RKO (cell line): Measurements from ENCODE around the gene ILK.

ENCODE experiments used
- DNase-seq: peaks from one replicate; pipeline ENCODE4 v3.0.0-alpha.2; 2016; ENCODE audit warnings: low spot score

Gene ILK

DNA sequence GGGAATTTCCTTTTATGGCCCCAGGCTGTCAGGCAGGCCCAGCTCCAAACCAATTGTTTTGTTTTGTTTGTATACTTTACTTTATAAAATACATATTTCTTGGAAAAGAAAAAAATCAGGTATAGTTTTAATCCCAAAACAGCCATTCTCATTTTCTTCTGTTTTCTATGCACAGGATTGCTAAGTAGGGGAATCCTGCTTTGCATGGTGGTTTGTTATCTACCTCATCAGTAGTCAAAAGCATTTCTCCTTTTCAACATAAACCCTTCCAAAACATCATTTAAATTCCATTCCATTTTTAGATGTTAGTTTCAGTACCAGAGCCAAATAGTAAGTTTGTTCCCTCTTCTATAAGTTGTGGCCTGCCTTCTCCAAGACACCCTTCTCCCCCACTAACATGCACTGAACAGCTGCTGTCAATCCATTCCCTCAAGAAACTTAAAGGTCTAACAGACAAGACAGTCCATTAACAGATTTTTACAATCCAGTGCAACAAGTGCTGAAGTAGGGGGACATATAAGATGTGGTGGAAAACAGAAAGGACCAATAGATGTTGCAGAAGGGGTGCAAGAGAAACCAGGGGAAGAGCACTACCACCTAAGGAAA, 3.7 kb downstream of the ILK start:
- no peak for DNase-seq

DNA sequence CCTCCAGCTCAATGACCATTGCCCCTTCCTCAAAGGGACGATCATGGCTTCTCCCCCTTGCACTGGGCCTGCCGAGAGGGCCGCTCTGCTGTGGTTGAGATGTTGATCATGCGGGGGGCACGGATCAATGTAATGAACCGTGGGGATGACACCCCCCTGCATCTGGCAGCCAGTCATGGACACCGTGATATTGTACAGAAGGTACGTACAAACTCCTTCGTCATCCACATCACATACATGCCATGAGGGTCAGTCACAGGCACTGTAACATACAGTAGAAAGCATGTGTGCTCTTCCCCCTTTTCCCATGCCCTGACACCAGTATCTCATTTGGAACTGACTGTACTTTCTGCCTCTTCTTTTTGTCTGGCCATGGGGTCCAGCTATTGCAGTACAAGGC, 4.4 kb downstream of the ILK start:
- DNase-seq = no peak

DNA sequence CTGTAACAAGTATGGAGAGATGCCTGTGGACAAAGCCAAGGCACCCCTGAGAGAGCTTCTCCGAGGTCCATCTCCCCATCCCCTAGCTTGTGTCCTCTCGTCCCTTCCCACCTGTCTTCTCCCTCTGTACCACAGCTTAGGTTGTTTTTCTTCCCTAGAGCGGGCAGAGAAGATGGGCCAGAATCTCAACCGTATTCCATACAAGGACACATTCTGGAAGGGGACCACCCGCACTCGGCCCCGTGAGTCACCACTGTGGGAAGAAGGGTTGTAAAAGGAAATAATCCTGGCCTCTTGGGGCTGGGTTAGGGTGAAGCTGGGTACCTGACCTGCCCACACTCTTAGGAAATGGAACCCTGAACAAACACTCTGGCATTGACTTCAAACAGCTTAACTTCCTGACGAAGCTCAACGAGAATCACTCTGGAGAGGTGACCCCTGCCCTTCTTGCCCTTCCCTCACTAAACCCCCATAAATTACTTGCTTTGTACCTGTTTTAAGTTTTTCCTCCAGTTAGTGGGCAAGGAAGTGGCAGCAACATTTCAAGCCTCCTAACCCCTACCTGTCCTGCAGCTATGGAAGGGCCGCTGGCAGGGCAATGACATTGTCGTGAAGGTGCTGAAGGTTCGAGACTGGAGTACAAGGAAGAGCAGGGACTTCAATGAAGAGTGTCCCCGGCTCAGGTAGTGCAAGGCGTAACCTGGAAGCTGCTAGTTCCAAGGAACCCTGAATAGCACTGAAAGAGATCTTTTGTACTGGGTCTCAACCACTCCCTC, 5.3 kb downstream of the ILK start:
- DNase-seq = no peak

DNA sequence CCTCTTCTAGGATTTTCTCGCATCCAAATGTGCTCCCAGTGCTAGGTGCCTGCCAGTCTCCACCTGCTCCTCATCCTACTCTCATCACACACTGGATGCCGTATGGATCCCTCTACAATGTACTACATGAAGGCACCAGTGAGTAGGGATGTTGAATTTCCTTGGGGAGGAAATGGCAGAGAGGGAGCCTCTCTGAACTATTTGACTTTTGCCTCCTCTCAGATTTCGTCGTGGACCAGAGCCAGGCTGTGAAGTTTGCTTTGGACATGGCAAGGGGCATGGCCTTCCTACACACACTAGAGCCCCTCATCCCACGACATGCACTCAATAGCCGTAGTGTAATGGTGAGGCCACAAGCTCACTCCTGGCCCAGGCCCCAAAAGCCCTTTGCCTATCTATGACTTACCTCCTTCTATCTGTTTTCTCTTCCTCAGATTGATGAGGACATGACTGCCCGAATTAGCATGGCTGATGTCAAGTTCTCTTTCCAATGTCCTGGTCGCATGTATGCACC, 6.0 kb downstream of the ILK start:
- DNase-seq = no peak

DNA sequence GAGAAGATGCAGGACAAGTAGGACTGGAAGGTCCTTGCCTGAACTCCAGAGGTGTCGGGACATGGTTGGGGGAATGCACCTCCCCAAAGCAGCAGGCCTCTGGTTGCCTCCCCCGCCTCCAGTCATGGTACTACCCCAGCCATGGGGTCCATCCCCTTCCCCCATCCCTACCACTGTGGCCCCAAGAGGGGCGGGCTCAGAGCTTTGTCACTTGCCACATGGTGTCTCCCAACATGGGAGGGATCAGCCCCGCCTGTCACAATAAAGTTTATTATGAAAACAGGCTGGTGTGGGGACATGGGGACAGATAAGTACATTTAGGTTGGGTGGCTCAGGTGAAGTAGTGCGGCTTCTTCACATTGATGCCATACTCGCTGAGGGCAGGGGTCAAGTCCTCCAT, 7.0 kb downstream of the ILK start:
- no peak for DNase-seq

DNA sequence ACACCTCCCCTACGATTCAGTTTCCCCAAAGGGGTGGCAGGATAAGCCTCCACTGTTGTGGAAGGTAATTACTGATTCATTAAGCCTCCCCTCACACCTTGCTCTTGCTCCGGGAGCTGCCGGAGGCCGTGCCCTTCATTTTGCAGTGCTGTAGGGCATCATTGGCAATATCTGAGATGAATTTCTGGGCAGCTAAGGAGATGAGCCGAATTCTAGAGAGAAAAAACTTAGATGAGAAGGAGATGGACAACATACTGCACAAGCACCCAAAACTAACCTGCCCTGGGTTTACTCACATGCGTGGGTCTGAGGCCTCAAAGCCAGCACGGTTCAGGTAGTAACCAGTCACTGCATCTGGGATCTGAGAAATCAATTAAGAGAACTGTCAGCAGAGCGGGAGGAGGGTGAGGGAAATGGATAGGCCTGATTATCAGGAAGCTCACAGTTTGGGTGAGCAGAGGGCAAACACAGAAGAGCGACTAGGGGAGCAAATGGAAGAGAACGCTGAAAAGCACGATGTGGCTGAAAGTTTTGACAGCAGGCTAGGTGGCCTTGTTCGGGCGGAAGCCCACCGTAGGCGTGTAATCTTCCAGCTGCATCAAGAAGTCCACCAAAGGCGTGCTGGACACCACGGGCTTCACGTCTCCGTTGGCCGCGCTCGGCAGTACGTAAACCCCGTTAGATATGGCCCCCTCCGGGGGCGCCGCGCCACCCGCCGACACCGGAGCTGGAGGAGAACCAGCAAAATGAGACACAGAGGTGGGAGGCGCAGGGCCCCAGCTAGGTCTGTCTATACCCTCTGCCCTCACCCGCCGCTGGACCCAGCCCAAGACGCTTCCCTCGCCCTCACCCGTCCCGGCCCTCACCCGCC, 7.8 kb downstream of the ILK start:
- peak; percentile 47 for DNase-seq

DNA sequence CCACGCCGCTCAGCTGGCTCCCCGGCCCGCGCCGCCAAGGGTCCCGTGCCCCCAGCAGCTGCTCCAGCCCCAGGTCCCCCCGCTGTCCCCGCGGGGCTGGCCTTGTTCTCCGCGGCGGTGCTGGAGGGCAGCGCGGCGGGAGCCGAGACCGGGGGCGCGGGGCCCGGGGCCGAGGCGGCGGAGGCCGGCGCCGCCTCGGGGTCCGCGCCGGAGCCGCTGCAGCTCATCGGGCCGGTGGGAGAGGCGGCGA, 8.3 kb downstream of the ILK start:
- no peak for DNase-seq

DNA sequence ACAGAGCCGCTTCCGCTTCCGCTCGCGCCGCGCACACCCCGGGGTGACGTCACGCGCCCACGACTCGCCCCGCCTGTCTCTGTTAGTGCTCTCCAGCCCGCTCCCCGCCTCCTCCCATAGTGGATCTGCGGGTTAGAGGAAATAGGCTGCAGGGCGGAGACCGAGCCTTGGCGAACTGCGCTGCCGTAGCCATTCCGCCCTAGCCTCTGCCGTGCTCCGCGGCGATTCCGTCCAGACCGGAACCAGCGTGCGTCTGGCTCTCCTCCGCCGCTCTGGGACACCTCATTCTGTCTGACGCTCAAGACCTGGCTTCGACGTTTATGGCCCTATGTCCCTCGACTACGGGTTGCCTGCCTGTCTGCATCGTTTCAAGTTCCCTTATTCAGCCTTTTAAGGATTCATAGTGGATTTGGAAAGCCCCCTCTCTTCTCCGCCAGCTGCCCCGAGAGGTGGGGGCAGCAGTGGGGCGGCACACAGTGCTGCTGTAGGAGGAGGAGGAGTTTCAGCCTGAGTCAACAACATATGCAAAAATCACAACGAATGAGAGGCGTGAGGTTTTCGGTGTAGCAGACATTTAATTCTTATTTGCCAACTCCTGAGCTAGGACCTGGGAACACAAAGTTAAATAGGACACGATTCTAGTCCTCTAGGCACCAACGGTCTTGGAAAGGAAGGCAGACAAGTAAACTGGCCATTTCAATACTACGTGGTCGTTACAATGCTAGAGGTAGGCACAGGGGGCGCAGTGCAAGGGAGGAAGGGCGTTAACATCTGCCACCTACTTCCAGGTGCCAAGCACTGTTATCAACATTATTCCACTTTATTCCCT, 8.9 kb downstream of the ILK start, which contains the start of gene TAF10:
TAF10 (minus strand) TSS at position 4 of the 829 bp plus-strand sequence. CDS start 27 bp downstream, outside the sequence.
- peak; percentile 94 for DNase-seq

DNA sequence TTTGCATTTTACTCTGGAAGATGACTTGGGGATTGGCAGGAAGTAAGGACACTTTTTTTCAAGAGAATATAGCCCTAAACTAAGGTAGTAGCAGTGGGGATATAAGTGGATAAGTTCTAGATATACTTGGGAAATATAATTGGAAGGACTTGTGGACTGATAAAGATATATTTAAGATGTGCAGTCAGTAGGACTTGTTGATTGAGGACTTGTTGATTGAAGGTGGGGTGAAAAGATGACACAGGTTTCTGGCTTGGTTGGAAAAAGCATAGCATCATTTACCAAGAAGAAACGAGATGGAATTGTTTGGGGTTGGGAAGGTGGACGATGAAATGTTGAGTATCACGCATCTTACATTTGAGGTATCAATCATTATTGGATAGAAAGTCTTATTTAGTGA, 9.9 kb downstream of the ILK start:
- no peak for DNase-seq

DNA sequence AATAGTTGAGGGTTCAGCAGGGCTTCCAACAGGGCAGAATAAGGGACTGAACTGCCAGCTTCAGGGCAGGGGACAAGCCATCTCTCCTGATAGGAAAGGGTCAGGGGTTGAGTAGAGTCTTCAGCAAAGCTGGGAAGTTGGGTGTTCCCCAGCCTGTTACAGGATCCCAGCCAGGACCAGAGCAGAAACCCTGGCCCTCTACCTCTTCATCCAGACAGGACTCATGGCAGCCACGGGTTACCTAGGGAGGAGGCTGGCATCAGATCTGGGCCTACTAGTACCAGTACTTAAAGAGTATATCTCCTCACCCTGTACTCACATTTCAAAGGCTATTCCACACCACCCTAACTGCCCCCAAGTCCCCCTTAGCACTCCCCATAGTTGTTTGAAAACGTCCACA, 10.9 kb downstream of the ILK start:
- no peak for DNase-seq

DNA sequence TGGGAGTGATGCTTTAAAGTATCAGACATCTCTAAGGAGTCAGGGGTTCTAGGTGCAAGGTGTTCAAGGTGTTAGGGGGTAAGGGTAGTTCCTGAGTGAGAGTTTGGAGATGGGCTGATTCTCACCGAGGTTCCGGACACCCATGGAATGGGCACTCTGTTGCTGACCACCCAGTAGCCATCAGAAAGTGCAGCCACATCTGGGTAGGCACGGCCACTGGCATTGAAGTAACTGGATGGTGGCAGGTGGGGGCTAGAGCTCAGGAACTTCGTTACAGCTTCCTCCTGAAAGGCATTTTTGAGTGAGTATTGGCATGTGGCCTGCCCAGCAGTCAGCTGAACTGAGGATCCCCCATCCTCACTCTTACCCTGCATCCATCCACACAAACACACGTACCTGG, 11.5 kb downstream of the ILK start:
- no peak for DNase-seq

DNA sequence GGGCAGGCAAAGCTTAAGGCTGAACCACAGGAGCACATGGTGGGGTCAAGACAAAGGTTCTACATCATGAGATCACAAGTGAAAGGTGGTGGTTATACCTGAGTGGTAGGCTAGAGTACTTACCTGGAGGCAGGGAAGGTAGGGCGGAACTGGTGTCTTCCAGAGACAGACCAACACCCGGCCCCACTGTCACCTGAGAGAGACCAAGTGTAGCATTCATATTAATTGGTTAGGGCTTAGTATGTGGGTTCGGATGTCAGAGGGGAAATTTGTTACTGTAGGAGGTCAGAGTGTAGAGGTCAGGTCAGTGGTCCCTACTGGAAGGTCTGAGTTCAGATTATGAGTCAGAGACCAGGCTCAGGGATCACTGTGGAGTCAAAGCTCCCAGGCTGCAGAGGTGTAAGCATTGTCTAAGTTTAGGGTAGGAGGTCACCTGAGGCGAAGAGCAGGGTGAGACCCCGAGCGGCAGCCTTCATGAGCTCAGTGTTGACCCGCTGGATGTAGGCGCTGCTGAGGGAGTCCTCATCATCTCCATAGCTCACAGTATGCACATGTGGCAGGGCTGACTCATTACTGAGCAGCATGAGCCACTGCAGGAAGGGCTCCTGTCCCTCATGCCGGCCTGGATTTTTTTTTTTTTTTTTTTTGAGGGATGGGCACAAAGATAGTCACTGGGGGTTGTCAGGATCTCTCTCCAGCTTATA, 12.5 kb downstream of the ILK start:
- DNase-seq = peak; percentile 51

DNA sequence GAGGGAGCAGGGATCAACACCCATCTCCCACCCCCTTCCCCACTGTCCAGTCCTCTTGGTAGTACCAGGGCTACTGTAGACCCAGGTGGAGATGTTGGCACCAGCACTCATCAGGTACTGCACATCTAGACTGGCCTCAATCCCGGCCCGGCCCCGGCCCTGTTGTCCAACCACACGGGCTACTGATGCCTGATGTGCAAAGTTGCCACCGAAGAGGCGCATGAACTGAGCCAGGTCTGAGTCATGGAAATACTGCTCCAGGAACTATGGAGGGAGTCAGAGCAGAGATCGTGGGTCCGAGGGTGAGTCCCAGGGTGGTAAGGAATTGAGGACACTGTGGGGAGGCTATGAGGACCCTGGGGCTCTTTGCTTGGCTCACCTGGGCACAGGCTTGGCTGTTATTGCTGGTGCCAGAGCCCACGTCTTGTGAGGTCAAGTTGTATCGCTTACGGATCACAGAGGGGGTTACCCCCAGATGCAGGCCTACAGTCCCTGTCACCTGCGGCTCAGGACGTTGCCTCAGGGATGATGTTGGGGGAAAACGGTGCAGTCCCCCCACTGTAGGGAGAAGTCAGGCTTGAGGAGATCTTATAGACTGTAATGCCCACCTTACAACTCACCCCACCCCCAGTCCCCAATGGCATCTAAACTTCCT, 13.1 kb downstream of the ILK start:
- no peak for DNase-seq

DNA sequence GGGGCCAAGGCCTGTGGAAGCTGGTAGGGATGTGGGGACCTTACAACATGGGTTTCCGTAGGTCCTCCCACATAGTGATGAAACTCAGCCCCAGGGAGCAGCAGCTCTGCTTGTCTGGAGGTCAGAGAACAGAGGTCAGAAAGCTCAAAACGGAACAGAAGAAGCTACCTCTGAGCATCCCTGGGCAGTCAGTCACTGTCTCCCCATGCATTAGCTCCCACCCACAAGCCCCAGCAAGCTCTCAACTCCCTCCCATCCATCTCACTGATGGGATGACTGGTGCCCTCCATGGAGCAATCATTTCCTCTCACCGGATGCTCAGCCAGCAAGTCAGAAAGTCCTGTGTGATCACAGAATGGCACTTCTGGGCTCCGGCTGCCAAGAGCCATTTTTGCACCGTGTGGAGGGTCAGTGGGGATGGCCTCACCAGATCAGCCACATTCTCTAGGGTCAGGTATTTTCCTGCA, 13.8 kb downstream of the ILK start:
- DNase-seq = peak; percentile 57

DNA sequence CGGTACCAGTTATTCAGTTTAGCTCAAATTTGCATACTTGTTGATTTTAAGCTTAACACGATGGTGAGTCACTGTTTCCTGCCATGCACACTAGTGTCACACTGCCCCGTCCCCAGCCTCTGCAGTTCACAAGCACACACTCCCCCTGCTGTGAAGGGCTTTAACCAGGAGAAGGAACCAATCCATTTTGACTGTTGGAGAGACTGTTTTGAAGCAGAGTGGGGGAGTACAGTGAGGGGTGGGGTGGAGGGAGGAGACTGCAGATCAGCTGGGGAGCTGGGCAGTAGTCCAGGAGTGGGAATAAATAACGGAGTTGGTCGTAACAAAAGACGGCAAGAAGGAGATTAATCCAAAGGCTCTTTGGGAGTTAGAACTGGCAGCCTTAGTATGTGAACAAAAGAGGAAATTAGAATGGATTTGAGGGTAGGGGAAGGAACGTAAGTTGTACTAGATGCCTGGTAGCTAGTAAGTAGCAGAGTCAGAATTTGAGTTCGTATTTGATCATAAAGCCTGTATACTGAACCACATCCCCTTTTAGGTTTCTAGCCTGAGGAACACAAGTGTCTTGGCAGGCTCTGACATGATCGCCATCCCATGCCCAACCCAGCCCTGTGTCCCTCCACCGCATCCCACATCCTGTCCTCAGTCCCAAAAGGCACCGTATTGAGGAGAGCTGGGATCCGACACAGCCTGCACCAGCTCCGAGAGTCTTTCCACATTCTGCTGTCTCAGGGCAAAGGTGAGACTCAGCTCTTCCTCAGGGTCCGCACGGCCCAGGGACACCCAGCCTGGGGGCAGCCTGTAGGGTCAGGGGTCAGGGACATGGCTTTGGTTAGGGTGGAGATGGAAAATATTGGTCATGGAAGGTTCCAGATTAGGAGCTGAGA, 14.8 kb downstream of the ILK start:
- DNase-seq = peak; percentile 85

DNA sequence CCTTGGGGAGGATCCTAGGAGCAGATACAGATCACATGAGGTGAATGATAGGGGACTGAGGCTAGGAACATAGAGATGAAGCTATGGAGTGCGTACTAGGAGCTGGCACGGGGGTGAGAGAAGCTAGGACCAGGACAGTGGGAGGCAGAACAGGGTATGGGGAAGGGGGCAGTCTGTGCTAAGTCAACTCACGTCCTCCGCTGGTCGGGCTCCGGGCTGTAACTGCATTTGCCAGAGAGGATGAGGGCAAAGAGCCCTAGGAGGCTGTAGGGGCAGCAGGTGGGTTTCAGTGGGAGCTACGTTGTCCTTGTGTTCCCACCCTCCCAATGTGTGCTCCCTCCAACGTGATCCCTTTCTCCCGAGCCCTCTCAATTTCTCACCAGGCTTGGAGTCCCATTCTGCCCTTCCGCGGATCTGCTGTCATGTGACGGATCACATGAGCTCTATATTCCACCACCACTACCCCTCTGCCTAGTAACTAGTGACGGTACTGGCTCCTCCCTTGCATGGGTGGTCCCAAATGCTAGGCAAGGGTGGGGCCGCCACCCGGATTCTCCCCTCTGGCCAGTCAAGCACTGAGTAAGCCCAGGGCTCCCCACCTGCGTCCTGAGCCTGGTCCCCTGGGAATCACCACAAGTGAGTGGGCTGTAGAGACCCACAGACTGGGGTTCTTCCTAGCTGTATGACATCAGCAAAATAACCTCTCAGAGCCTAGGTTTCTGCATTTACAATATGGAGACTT, 15.6 kb downstream of the ILK start, which contains the start of gene TPP1:
TPP1 (minus strand) TSS at position 419 of the 742 bp plus-strand sequence; CDS start at position 397, 22 bp downstream.
- peak; percentile 94 for DNase-seq

DNA sequence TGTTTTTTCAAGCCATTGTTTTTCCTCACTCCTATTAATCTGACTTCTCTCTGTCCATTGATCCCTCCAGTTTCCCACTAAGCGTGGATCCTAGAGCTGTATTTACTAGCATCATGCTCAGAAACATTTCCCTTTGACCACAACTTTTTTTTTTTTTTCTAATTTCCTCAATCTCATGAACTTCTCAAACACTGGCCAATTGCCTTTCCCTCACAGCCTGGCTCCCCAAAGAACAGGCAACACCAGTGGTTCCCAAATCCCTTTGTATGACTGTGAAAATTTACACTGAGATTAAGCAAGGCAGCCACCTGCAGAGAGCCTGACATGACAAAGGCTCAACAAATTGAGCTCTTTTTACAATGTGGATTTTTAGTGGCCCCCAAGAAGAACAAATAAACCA, 17.1 kb downstream of the ILK start:
- no peak for DNase-seq

DNA sequence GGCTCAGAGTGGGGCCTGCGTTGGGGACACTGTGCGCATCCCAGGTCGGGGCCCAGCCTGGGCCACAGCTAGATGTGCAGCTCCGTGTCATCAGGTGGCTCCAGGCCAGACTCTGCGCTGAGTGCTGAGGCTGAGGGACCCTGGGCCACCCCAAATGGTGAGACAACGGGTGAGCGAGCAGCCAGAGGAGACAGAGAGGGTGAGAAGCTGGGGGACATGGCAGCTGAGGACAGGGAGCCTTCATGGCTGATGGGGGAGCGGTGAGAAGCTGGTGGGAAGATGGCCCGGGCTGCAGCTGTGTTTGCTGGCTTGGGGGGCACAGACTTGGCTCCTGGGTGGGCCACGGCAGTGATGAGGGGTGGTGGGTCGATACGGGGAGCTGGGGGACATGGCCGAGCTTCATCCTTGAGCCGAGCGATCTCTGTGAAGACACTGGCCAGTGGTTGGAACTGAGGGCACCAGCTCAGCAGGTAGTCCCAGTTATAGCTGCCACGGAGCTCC, 18.2 kb downstream of the ILK start:
- no peak for DNase-seq
